ENCODE data around the gene SSTR3. TPM values are rescaled to one million over a fixed set of nuclear protein-coding genes. Genes with fewer than 3 reads are reported as not detected.

SSTR3 gene
- total and polyA plus RNA-seq, 11 donors: 0.07 TPM; not detected in 10

GRCh38 chr22:37154925-37155712 lies 57.2 kb downstream of the SSTR3 start:
- no peaks in the 10 kb centered on the region for H3K4me1 ChIP-seq
- TF ChIP-seq POLR2A (IDR thresholded peaks at IDR 0.05): no peak
- no peak for TF ChIP-seq CTCF (IDR thresholded peaks at IDR 0.05)
- peaks cover 0 to 14% (median 2%) of the 10 kb centered on the region in 12 donors for H3K9me3 ChIP-seq
- H3K4me3 ChIP-seq: no peak overlapping the region
- WGBS, 4 donors: 75 to 85% (median 79%) methylated on average over 7 of the region's 7 CpGs
- ATAC-seq (no peak), DNase-seq (no peak)
- peaks cover 0 to 24% (median 0%) of the 10 kb centered on the region in 9 donors for H3K27me3 ChIP-seq
- intact Hi-C loops (cut with DNase I): loop anchor here in 2 of 10 donors (10.0 kb wide), 2 partner anchors 70 to 80 kb away; no protein-coding TSS in a partner anchor
- no peaks in the 10 kb centered on the region for H3K36me3 ChIP-seq
- no peak overlapping the region for H3K27ac ChIP-seq

Other genes with a start within 250 kb of the SSTR3 start
- gene TST, start 193.0 kb downstream of the SSTR3 start, total RNA-seq: 100 to 1,000 TPM in 2 of 9 donors, 10 to 100 TPM in 7; 35.8 to 143 (median 58.1) TPM
- 10 to 100 TPM; 57.3 to 89.8 TPM for gene TST, start 193.0 kb downstream of the SSTR3 start, polyA plus RNA-seq
- gene MPST, start 192.7 kb downstream of the SSTR3 start, total RNA-seq: 100 to 1,000 TPM in 2 of 9 donors, 10 to 100 TPM in 7; 27.5 to 157 (median 52.9) TPM
- 100 to 1,000 TPM; 133 to 134 TPM for gene MPST, start 192.7 kb downstream of the SSTR3 start, polyA plus RNA-seq
- gene KCTD17, start 160.7 kb downstream of the SSTR3 start, total RNA-seq: 10 to 100 TPM; 10.8 to 62.0 (median 17.3) TPM
- 10 to 100 TPM; 17.1 to 27.3 TPM for gene KCTD17, start 160.7 kb downstream of the SSTR3 start, polyA plus RNA-seq
- under 1 TPM in 1 of 9 donors, not detected in 8; 0.91 TPM for gene TMPRSS6, start 102.8 kb downstream of the SSTR3 start, total RNA-seq
- gene TMPRSS6, start 102.8 kb downstream of the SSTR3 start, polyA plus RNA-seq: not detected
- gene IL2RB, start 62.6 kb downstream of the SSTR3 start, total RNA-seq: 1 to 10 TPM in 2 of 9 donors, under 1 TPM in 6, not detected in 1; 0.09 to 8.7 (median 0.38) TPM
- gene IL2RB, start 62.6 kb downstream of the SSTR3 start, polyA plus RNA-seq: under 1 TPM; 0.24 to 0.38 TPM
- 10 to 100 TPM in 1 of 9 donors, 1 to 10 TPM in 6, under 1 TPM in 2; 0.31 to 11.9 (median 1.4) TPM for gene C1QTNF6, start 24.2 kb downstream of the SSTR3 start, total RNA-seq
- gene C1QTNF6, start 24.2 kb downstream of the SSTR3 start, polyA plus RNA-seq: 1 to 10 TPM in 1 of 2 donors, under 1 TPM in 1; 0.99 to 3.0 TPM
- gene RAC2, start 31.8 kb upstream of the SSTR3 start, total RNA-seq: 10 to 100 TPM in 2 of 9 donors, 1 to 10 TPM in 7; 1.4 to 60.5 (median 3.8) TPM
- 1 to 10 TPM; 1.3 to 4.6 TPM for gene RAC2, start 31.8 kb upstream of the SSTR3 start, polyA plus RNA-seq
- 10 to 100 TPM in 2 of 9 donors, 1 to 10 TPM in 7; 2.5 to 57.8 (median 4.4) TPM for gene CYTH4, start 70.0 kb upstream of the SSTR3 start, total RNA-seq
- 1 to 10 TPM; 2.4 to 2.5 TPM for gene CYTH4, start 70.0 kb upstream of the SSTR3 start, polyA plus RNA-seq
- under 1 TPM in 5 of 9 donors, not detected in 4; 0.02 to 0.72 (median 0.06) TPM for gene ELFN2, start 215.0 kb upstream of the SSTR3 start, total RNA-seq
- gene ELFN2, start 215.0 kb upstream of the SSTR3 start, polyA plus RNA-seq: under 1 TPM; 0.01 to 0.04 TPM